Dermis microvascular lymphatic vessel endothelial cell (primary cell): ENCODE results near the gene CCDC24. TPM values are rescaled to one million over a fixed set of nuclear protein-coding genes. Genes with fewer than 3 reads are reported as not detected.

Experiments used
- DNase-seq, 2 donors: peaks; one replicate each; pipeline versions ENCODE4 v3.0.0 to v3.0.0-alpha.2; 2010; ENCODE audit warnings: low read depth in 2 of 2
- total RNA-seq: library from RNA; depleted of rRNA; stranded (reverse); fragments of >200 nt; gene quantifications from 2 replicates; pipeline ENCODE4 v1.2.1, GENCODE V29; 2014

Gene CCDC24
- total RNA-seq, 1 donor from 2014 or later, result 1.3 TPM

- DNase-seq, result no peak
Observed at GRCh38 chr1:44024031-44024902, 32.9 kb downstream of the CCDC24 start.

- DNase-seq, result no peak
Observed at GRCh38 chr1:44024903-44025525, 33.6 kb downstream of the CCDC24 start.

- DNase-seq, result no peak
Observed at GRCh38 chr1:44025816-44026215, 34.4 kb downstream of the CCDC24 start.

- no peak for DNase-seq
Observed at GRCh38 chr1:44027320-44027719, 35.9 kb downstream of the CCDC24 start.

- no peak for DNase-seq
Observed at GRCh38 chr1:44029260-44029910, 38.0 kb downstream of the CCDC24 start.

GRCh38 chr1:44029911-44030604, 38.7 kb downstream of the CCDC24 start:
- DNase-seq, result peak in 1 of 2 donors; percentile 86

- peak in 1 of 2 donors; percentile 63 for DNase-seq
Observed at GRCh38 chr1:44030605-44031251, 39.3 kb downstream of the CCDC24 start.

GRCh38 chr1:44031252-44032169, 40.1 kb downstream of the CCDC24 start, which contains the start of gene SLC6A9:
Gene SLC6A9, minus strand, starts transcription at chr1:44031462. Its CDS starts 7,185 bp downstream, at chr1:44024277.
- DNase-seq, result peak in 1 of 2 donors; percentile 24

- DNase-seq, result no peak
Observed at GRCh38 chr1:44032170-44032790, 40.9 kb downstream of the CCDC24 start.

- no peak for DNase-seq
Observed at GRCh38 chr1:44033041-44033575, 41.7 kb downstream of the CCDC24 start.

GRCh38 chr1:44033756-44034155, 42.4 kb downstream of the CCDC24 start:
- DNase-seq, result no peak

GRCh38 chr1:44034423-44034822, 43.0 kb downstream of the CCDC24 start:
- no peak for DNase-seq

- DNase-seq, result no peak
Observed at GRCh38 chr1:44034976-44035716, 43.7 kb downstream of the CCDC24 start.

GRCh38 chr1:44035726-44036408, 44.5 kb downstream of the CCDC24 start:
- no peak for DNase-seq

- DNase-seq, result peak; percentile 54 to 78
Observed at GRCh38 chr1:44036409-44037139, 45.2 kb downstream of the CCDC24 start.

GRCh38 chr1:44037154-44037553, 45.8 kb downstream of the CCDC24 start:
- no peak for DNase-seq
